CD4-positive, alpha-beta T cell (primary cell): ENCODE results near the gene DBN1. TPM values are rescaled to one million over a fixed set of nuclear protein-coding genes. Genes with fewer than 3 reads are reported as not detected.

Experiments
- ATAC-seq: fragments of 200-7000 bp; cut with Tn5 transposase; one replicate; pipeline ENCODE4 v1.10.0; 2022; ENCODE audit warnings: mild to moderate bottlenecking; ENCODE audit not compliant: poor library complexity
- CTCF ChIA-PET: fragments of 350-600 bp; sonication (Branson Sonifier 250); formaldehyde crosslinking; loops from one replicate; lab custom pipeline; 2021; ENCODE audit warnings: antibody characterized with exemption, inconsistent platforms; lab: Charles Lee
- POLR2A ChIA-PET: fragments of 350-600 bp; sonication (Branson Sonifier 250); formaldehyde crosslinking; loops from one replicate; lab custom pipeline; 2021; ENCODE audit warnings: antibody characterized with exemption, inconsistent platforms; lab: Charles Lee
- DNase-seq, 14 experiments: peaks; one replicate each; pipeline ENCODE4 v3.0.0-alpha.2; 2013 to 2020; ENCODE audit warnings: mixed read lengths in 2 of 14
- H3K27ac ChIP-seq, 2 donors: one replicate each; pipeline versions ENCODE4 v1.5.1 to v1.7.0; 2013; ENCODE audit warnings: low read length in 2 of 2, low read depth in 1 of 2, mild to moderate bottlenecking in 1 of 2
- H3K27me3 ChIP-seq, 2 experiments: 1 replicate in 1 of 2; 2 replicates in 1 of 2; pipeline versions ENCODE4 v1.6.1 to v1.7.0; 2013; ENCODE audit warnings: low read length in 2 of 2, control low read depth in 1 of 2, mild to moderate bottlenecking in 1 of 2, moderate library complexity in 1 of 2; ENCODE audit not compliant: insufficient read depth in 2 of 2, control insufficient read depth in 1 of 2
- H3K36me3 ChIP-seq: one replicate; pipeline ENCODE4 v1.6.1; 2013; ENCODE audit warnings: low read length, control low read depth; ENCODE audit not compliant: insufficient read depth
- H3K4me1 ChIP-seq: one replicate; pipeline ENCODE4 v1.6.1; 2013; ENCODE audit warnings: low read length, control low read depth; ENCODE audit not compliant: insufficient read depth
- H3K4me3 ChIP-seq: one replicate; pipeline ENCODE4 v1.5.1; 2013; ENCODE audit warnings: mild to moderate bottlenecking, low read length, moderate library complexity
- H3K9me3 ChIP-seq, 2 experiments: 1 replicate in 1 of 2; 2 replicates in 1 of 2; pipeline versions ENCODE4 v1.6.1 to v1.7.0; 2013; ENCODE audit warnings: low read length in 2 of 2, mild to moderate bottlenecking in 2 of 2, control low read depth in 1 of 2, moderate library complexity in 1 of 2; ENCODE audit not compliant: control insufficient read depth in 1 of 2, insufficient read depth in 1 of 2
- H3K27ac Mint-ChIP-seq: one replicate; pipeline ENCODE4 v1.8.0; 2020; ENCODE audit warnings: mixed read lengths
- H3K27me3 Mint-ChIP-seq: one replicate; pipeline ENCODE4 v1.8.0; 2021; ENCODE audit warnings: mixed read lengths
- H3K36me3 Mint-ChIP-seq: one replicate; pipeline ENCODE4 v1.8.0; 2021; ENCODE audit warnings: low read depth, mixed read lengths
- H3K4me1 Mint-ChIP-seq: one replicate; pipeline ENCODE4 v1.8.0; 2021; ENCODE audit warnings: low read depth, mixed read lengths
- H3K4me3 Mint-ChIP-seq: one replicate; pipeline ENCODE4 v1.8.0; 2020; ENCODE audit warnings: mild to moderate bottlenecking, mixed read lengths
- H3K9me3 Mint-ChIP-seq: one replicate; pipeline ENCODE4 v1.8.0; 2020; ENCODE audit warnings: mixed read lengths
- CTCF ChIP-seq: fragments of 200-600 bp; IDR thresholded peaks from one replicate; pipeline ENCODE4 v1.8.0; 2022; ENCODE audit warnings: antibody characterized with exemption, mild to moderate bottlenecking
- intact Hi-C, 2 experiments: fragments of 100-400 bp; cut with DNase I in 1 of 2; cut with micrococcal nuclease in 1 of 2; formaldehyde crosslinking; loops; one replicate each; pipeline versions ENCODE4 v1.15.1 to v1.9.0; 2023 to 2025; cut with DNase I, micrococcal nuclease
- total RNA-seq, 174 experiments: library from RNA in 2 of 174; stranded (reverse) in 2 of 174; gene quantifications; one replicate each; pipeline ENCODE4 v1.2.3 and lab custom pipeline; 2021 to 2026

Gene DBN1
- total RNA-seq, 2 experiments from 2014 or later: 1.8 to 2.5 TPM

GRCh38 chr5:177429248-177430040 lies 44.0 kb downstream of the DBN1 start:
- Histone ChIP-seq H3K9me3 (no peaks in the 10 kb centered on the region), H3K27ac (peak overlapping the region; percentile 87 to 92), H3K4me3 (peak overlapping the region; percentile 65), H3K4me1 (peaks cover 92% of the 10 kb centered on the region), H3K36me3 (peaks cover 59% of the 10 kb centered on the region), H3K27me3 (no peaks in the 10 kb centered on the region)
- intact Hi-C loops: loop anchor here (1.0 to 2.0 kb wide), 2 partner anchors 15 to 39 kb away; no protein-coding TSS in a partner anchor
- Mint-ChIP-seq H3K4me3 (peak overlapping the region; percentile 95), H3K4me1 (peaks cover 70% of the 10 kb centered on the region), H3K27me3 (no peaks in the 10 kb centered on the region), H3K9me3 (no peaks in the 10 kb centered on the region), H3K27ac (peak overlapping the region; percentile 96), H3K36me3 (peaks cover 70% of the 10 kb centered on the region)
- ChIA-PET CTCF (interaction anchor here (1.0 to 9.3 kb wide), 7 partner anchors 16 to 40 kb away, joined by 3 to 82 read pairs (median 5); no protein-coding TSS in a partner anchor), POLR2A (interaction anchor here (0.8 to 12.6 kb wide), 7 partner anchors 14 to 78 kb away, joined by 3 to 661 read pairs (median 10); partner anchors contain the start of genes F12, LMAN2, PDLIM7 and PRR7)
- ATAC-seq: peak; percentile 31
- no peak for TF ChIP-seq CTCF
- peak in 13 of 14 experiments; percentile 73 to 95 (median 83) for DNase-seq

GRCh38 chr5:177428574-177429217 lies 44.7 kb downstream of the DBN1 start:
- intact Hi-C loops: loop anchor here in 1 of 2 experiments (1.0 kb wide), 1 partner anchor 38 kb away; no protein-coding TSS in a partner anchor
- peaks cover 89% of the 10 kb centered on the region for H3K4me1 ChIP-seq
- H3K4me1 Mint-ChIP-seq: peaks cover 63% of the 10 kb centered on the region
- H3K36me3 Mint-ChIP-seq: peaks cover 62% of the 10 kb centered on the region
- H3K27me3 Mint-ChIP-seq: no peaks in the 10 kb centered on the region
- POLR2A ChIA-PET: interaction anchor here (0.8 to 12.6 kb wide), 6 partner anchors 14 to 77 kb away, joined by 4 to 661 read pairs (median 107); partner anchors contain the start of genes F12, LMAN2, PDLIM7 and PRR7
- peak overlapping the region; percentile 87 to 92 for H3K27ac ChIP-seq
- no peaks in the 10 kb centered on the region for H3K9me3 ChIP-seq
- H3K4me3 ChIP-seq: peak overlapping the region; percentile 65
- peaks cover 51% of the 10 kb centered on the region for H3K36me3 ChIP-seq
- no peaks in the 10 kb centered on the region for H3K27me3 ChIP-seq
- TF ChIP-seq CTCF: no peak
- no peak for ATAC-seq
- peak in 1 of 14 experiments; percentile 35 for DNase-seq
- H3K9me3 Mint-ChIP-seq: no peaks in the 10 kb centered on the region
- peak overlapping the region; percentile 96 for H3K27ac Mint-ChIP-seq
- CTCF ChIA-PET: interaction anchor here (1.6 to 9.3 kb wide), 5 partner anchors 17 to 39 kb away, joined by 3 to 82 read pairs (median 11); no protein-coding TSS in a partner anchor
- H3K4me3 Mint-ChIP-seq: peak overlapping the region; percentile 95

GRCh38 chr5:177427919-177428573 lies 45.4 kb downstream of the DBN1 start:
- peaks cover 45% of the 10 kb centered on the region for H3K36me3 ChIP-seq
- no peak for TF ChIP-seq CTCF
- peak in 4 of 14 experiments; percentile 24 to 55 (median 40) for DNase-seq
- no peaks in the 10 kb centered on the region for H3K9me3 Mint-ChIP-seq
- ATAC-seq: no peak
- H3K27ac Mint-ChIP-seq: peak overlapping the region; percentile 96
- no peaks in the 10 kb centered on the region for H3K9me3 ChIP-seq
- peaks cover 58% of the 10 kb centered on the region for H3K4me1 Mint-ChIP-seq
- ChIA-PET CTCF (interaction anchor here (1.8 to 9.3 kb wide), 5 partner anchors 18 to 118 kb away, joined by 3 to 82 read pairs (median 11); no protein-coding TSS in a partner anchor), POLR2A (interaction anchor here (0.8 to 12.6 kb wide), 10 partner anchors 14 to 893 kb away, joined by 3 to 661 read pairs (median 10); partner anchors contain the start of genes F12, NSD1, PDLIM7 and PRR7)
- H3K27me3 Mint-ChIP-seq: no peaks in the 10 kb centered on the region
- peaks cover 56% of the 10 kb centered on the region for H3K36me3 Mint-ChIP-seq
- intact Hi-C loops: loop anchor here in 1 of 2 experiments (1.0 kb wide), 1 partner anchor 26 kb away; no protein-coding TSS in a partner anchor
- H3K27me3 ChIP-seq: no peaks in the 10 kb centered on the region
- H3K4me3 Mint-ChIP-seq: peak overlapping the region; percentile 95
- H3K4me1 ChIP-seq: peaks cover 84% of the 10 kb centered on the region
- peak overlapping the region; percentile 87 to 92 for H3K27ac ChIP-seq
- peak overlapping the region; percentile 65 for H3K4me3 ChIP-seq
